ENCODE measurements around the gene POLK. TPM values are rescaled to one million over a fixed set of nuclear protein-coding genes. Genes with fewer than 3 reads are reported as not detected.

POLK gene
- total and polyA plus RNA-seq, 2 donors (not counting 3 experiments of a cell fraction or from before 2014, with no cell fraction given) = 5.1 to 27.3 TPM

DNA sequence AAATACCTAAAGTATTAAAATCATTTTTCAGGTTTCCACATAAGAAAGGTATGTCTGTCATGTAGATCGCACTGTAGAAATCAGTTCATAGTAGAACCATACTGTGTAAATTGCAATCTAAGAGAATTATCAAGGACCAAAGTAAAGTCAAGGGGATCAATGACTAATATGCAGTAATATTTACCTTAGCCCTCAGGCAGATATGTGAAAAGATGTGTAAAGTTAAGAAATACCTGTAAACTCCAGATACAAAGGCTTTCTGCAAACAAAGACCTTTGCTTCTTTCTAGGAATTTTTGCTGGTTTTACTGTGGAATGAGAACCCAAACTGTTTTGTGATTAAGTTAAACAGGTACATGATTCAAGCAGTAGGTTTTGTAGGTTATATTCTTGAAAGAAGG, 11.6 kb downstream of the POLK start:
- H3K9me1 ChIP-seq (replicated peaks; ENCODE audit: control insufficient read depth, extremely low read depth, insufficient read depth, low read length) = peaks cover 4% of the 10 kb centered on the region
- TF ChIP-seq POLR2A (IDR thresholded peaks at IDR 0.05; ENCODE audit: low read depth, low read length) (no peak), POLR2AphosphoS5 (IDR thresholded peaks at IDR 0.05; ENCODE audit: insufficient read depth, low read depth, low read length) (no peak), EZH2 (IDR thresholded peaks at IDR 0.05; ENCODE audit: borderline replicate concordance, low read depth, low read length, severe bottlenecking) (no peak), JUN (IDR thresholded peaks at IDR 0.05; ENCODE audit: borderline replicate concordance, insufficient read depth, insufficient read length, low read depth) (no peak), FOS (IDR thresholded peaks at IDR 0.05; ENCODE audit: borderline replicate concordance, insufficient read depth, low read length) (no peak), MYC (IDR thresholded peaks at IDR 0.05; ENCODE audit: low read depth, low read length) (no peak)
- no peaks in the 10 kb centered on the region for H3K27me3 ChIP-seq (ENCODE audit: control insufficient read depth in 2 of 2, insufficient read depth in 2 of 2, low read length in 2 of 2)
- no peak overlapping the region for H3K4me3 ChIP-seq (replicated peaks in 1 of 3; ENCODE audit: insufficient read depth in 1 of 3, low read depth in 1 of 3, low read length in 3 of 3)
- H4K20me1 ChIP-seq (replicated peaks; ENCODE audit: control insufficient read depth, extremely low read depth, insufficient read depth, low read length) = peaks cover 5% of the 10 kb centered on the region
- ChIA-PET CTCF (interaction anchor here (1.3 kb wide), 1 partner anchor 10 kb away, joined by 3 read pairs; no protein-coding TSS in a partner anchor), POLR2A (no interaction called here)
- peaks cover 76% of the 10 kb centered on the region for H3K79me2 ChIP-seq (ENCODE audit: control insufficient read depth, insufficient read depth, low read length)
- H3K9me3 ChIP-seq (replicated peaks; ENCODE audit: control insufficient read depth, insufficient read depth, low read length) = no peaks in the 10 kb centered on the region
- dilution Hi-C loops (cut with MboI; ENCODE audit: extremely low pct_ligation_motif_present, low sequenced_read_pairs) (no loop called here), intact Hi-C loops (cut with micrococcal nuclease) (no loop called here)
- FAIRE-seq = no peak
- H3K4me2 ChIP-seq (ENCODE audit: insufficient read depth, low read length) = no peak overlapping the region
- BruUV-seq (replicated peaks) = no TSS peak
- H2AFZ ChIP-seq (ENCODE audit: low read depth, low read length) = no peak overlapping the region
- H3K9ac ChIP-seq (replicated peaks; ENCODE audit: extremely low read depth, insufficient read depth, low read length) = no peak overlapping the region
- DNase-seq (ENCODE audit: low read depth, low spot score) = no peak
- no peaks in the 10 kb centered on the region for H3K36me3 ChIP-seq (ENCODE audit: control insufficient read depth in 2 of 2, extremely low read depth in 1 of 2, insufficient read depth in 2 of 2, low read length in 2 of 2)
- H3K4me1 ChIP-seq (ENCODE audit: control insufficient read depth, extremely low read depth, insufficient read depth, low read length) = no peaks in the 10 kb centered on the region
- H3K27ac ChIP-seq (ENCODE audit: insufficient read depth, low read depth, low read length) = no peak overlapping the region

GRCh38 chr5:75524071-75524470, 12.4 kb downstream of the POLK start:
- Histone ChIP-seq H3K9ac (replicated peaks; ENCODE audit: extremely low read depth, insufficient read depth, low read length) (no peak overlapping the region), H3K4me3 (replicated peaks in 1 of 3; ENCODE audit: insufficient read depth in 1 of 3, low read depth in 1 of 3, low read length in 3 of 3) (no peak overlapping the region), H3K36me3 (ENCODE audit: control insufficient read depth in 2 of 2, extremely low read depth in 1 of 2, insufficient read depth in 2 of 2, low read length in 2 of 2) (no peaks in the 10 kb centered on the region), H3K79me2 (ENCODE audit: control insufficient read depth, insufficient read depth, low read length) (peaks cover 72% of the 10 kb centered on the region), H3K4me2 (ENCODE audit: insufficient read depth, low read length) (no peak overlapping the region), H3K27ac (ENCODE audit: insufficient read depth, low read depth, low read length) (no peak overlapping the region), H3K9me1 (replicated peaks; ENCODE audit: control insufficient read depth, extremely low read depth, insufficient read depth, low read length) (peaks cover 4% of the 10 kb centered on the region), H3K9me3 (replicated peaks; ENCODE audit: control insufficient read depth, insufficient read depth, low read length) (no peaks in the 10 kb centered on the region), H3K27me3 (ENCODE audit: control insufficient read depth in 2 of 2, insufficient read depth in 2 of 2, low read length in 2 of 2) (no peaks in the 10 kb centered on the region), H2AFZ (ENCODE audit: low read depth, low read length) (no peak overlapping the region), H3K4me1 (ENCODE audit: control insufficient read depth, extremely low read depth, insufficient read depth, low read length) (no peaks in the 10 kb centered on the region), H4K20me1 (replicated peaks; ENCODE audit: control insufficient read depth, extremely low read depth, insufficient read depth, low read length) (peaks cover 5% of the 10 kb centered on the region)
- ChIA-PET POLR2A (no interaction called here), CTCF (interaction anchor here (1.3 kb wide), 1 partner anchor 11 kb away, joined by 3 read pairs; no protein-coding TSS in a partner anchor)
- DNase-seq (ENCODE audit: low read depth, low spot score) (no peak), FAIRE-seq (no peak)
- dilution Hi-C loops (cut with MboI; ENCODE audit: extremely low pct_ligation_motif_present, low sequenced_read_pairs) (no loop called here), intact Hi-C loops (cut with micrococcal nuclease) (no loop called here)
- TF ChIP-seq MYC (IDR thresholded peaks at IDR 0.05; ENCODE audit: low read depth, low read length) (no peak), MAX (IDR thresholded peaks at IDR 0.05; ENCODE audit: insufficient read depth, insufficient read length) (no peak), FOS (IDR thresholded peaks at IDR 0.05; ENCODE audit: borderline replicate concordance, insufficient read depth, low read length) (no peak), JUN (IDR thresholded peaks at IDR 0.05; ENCODE audit: borderline replicate concordance, insufficient read depth, insufficient read length, low read depth) (no peak), POLR2AphosphoS5 (IDR thresholded peaks at IDR 0.05; ENCODE audit: insufficient read depth, low read depth, low read length) (no peak), POLR2A (IDR thresholded peaks at IDR 0.05; ENCODE audit: low read depth, low read length) (no peak), GATA2 (IDR thresholded peaks at IDR 0.05; ENCODE audit: insufficient read depth, insufficient read length, low read depth, low read length) (no peak), EZH2 (IDR thresholded peaks at IDR 0.05; ENCODE audit: borderline replicate concordance, low read depth, low read length, severe bottlenecking) (no peak)
- TF ChIP-seq, protein P1, sequence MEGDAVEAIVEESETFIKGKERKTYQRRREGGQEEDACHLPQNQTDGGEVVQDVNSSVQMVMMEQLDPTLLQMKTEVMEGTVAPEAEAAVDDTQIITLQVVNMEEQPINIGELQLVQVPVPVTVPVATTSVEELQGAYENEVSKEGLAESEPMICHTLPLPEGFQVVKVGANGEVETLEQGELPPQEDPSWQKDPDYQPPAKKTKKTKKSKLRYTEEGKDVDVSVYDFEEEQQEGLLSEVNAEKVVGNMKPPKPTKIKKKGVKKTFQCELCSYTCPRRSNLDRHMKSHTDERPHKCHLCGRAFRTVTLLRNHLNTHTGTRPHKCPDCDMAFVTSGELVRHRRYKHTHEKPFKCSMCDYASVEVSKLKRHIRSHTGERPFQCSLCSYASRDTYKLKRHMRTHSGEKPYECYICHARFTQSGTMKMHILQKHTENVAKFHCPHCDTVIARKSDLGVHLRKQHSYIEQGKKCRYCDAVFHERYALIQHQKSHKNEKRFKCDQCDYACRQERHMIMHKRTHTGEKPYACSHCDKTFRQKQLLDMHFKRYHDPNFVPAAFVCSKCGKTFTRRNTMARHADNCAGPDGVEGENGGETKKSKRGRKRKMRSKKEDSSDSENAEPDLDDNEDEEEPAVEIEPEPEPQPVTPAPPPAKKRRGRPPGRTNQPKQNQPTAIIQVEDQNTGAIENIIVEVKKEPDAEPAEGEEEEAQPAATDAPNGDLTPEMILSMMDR (IDR thresholded peaks at IDR 0.05; ENCODE audit: extremely low read depth in 1 of 2, insufficient read depth in 1 of 2, low read depth in 1 of 2, low read length in 2 of 2) = no peak
- BruUV-seq (replicated peaks) = no TSS peak

Data from endothelial cell of umbilical vein (primary cell).